Immature natural killer cell (primary cell): Measurements from ENCODE around the gene NEO1. TPM values are rescaled to one million over a fixed set of nuclear protein-coding genes. Genes with fewer than 3 reads are reported as not detected.

Experiments
- DNase-seq, 3 donors: peaks; one replicate each; pipeline ENCODE4 v3.0.0; 2022; ENCODE audit warnings: mixed read lengths in 1 of 3
- H3K27ac Mint-ChIP-seq, 6 donors: one replicate each; pipeline ENCODE4 v1.8.0; 2020; ENCODE audit warnings: mixed read lengths in 6 of 6, mild to moderate bottlenecking in 5 of 6, inconsistent platforms in 4 of 6, moderate library complexity in 3 of 6
- H3K27me3 Mint-ChIP-seq, 3 donors: one replicate each; pipeline ENCODE4 v1.8.0; 2020 to 2021; ENCODE audit warnings: low read depth in 3 of 3, mild to moderate bottlenecking in 3 of 3, mixed read lengths in 3 of 3, moderate library complexity in 3 of 3, inconsistent platforms in 1 of 3
- H3K36me3 Mint-ChIP-seq, 3 donors: one replicate each; pipeline ENCODE4 v1.8.0; 2020; ENCODE audit warnings: mixed read lengths in 3 of 3, inconsistent platforms in 2 of 3, mild to moderate bottlenecking in 2 of 3
- H3K4me1 Mint-ChIP-seq, 2 donors: one replicate each; pipeline ENCODE4 v1.8.0; 2020; ENCODE audit warnings: inconsistent platforms in 2 of 2, mild to moderate bottlenecking in 2 of 2, mixed read lengths in 2 of 2, moderate library complexity in 1 of 2
- H3K4me3 Mint-ChIP-seq, 5 donors: one replicate each; pipeline ENCODE4 v1.8.0; 2020; ENCODE audit warnings: mild to moderate bottlenecking in 5 of 5, mixed read lengths in 5 of 5, inconsistent platforms in 3 of 5, moderate library complexity in 3 of 5
- H3K9me3 Mint-ChIP-seq, 6 donors: one replicate each; pipeline ENCODE4 v1.8.0; 2020; ENCODE audit warnings: mild to moderate bottlenecking in 6 of 6, mixed read lengths in 6 of 6, inconsistent platforms in 4 of 6, moderate library complexity in 3 of 6
- polyA plus RNA-seq, 3 donors: library from polyadenylated mRNA; unstranded; fragments of 300-500 nt; fragmentation: Illumina TruSeq; gene quantifications; one replicate each; pipeline ENCODE4 v1.2.3, GENCODE V29; 2021

Gene NEO1
- polyA plus RNA-seq, 3 donors from 2014 or later: 2.2 to 6.0 (median 2.4) TPM

DNA sequence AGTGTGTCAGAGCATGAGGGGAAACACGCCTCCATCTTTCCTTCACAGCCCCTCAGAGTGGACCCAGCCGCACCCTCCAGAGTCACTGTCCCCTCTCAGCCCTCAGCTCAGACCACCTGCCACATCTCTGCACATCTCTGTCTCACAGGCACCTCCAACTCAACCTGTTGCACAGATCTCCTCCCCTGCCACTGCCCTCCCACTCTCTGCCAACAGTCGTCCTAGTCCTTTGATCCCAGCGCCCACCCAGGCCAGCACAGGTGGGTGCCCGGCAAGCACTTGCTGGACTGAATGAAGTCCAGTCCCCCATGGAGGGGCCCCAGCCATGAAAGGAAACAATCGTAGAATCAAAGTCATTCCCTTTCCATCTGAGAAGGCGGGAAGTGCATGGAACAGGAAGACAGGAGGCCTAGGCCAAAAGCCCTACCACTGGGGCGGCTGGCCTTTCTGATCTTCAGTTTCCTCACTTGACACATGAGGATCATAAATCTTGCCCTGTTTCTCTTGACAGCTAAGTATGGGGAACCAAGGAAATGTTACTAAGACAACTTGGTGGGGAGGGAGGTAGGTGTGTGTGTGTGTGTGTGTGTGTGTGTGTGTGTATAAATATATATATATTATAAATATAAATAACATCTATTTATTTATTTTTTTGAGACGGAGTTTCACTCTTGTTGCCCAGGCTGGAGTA lies 288.4 kb downstream of the NEO1 start:
- H3K9me3 Mint-ChIP-seq: no peaks in the 10 kb centered on the region

GRCh38 chr15:73341886-73342600 lies 289.8 kb downstream of the NEO1 start:
- Mint-ChIP-seq H3K36me3 (no peaks in the 10 kb centered on the region), H3K4me3 (no peak overlapping the region), H3K9me3 (no peaks in the 10 kb centered on the region), H3K27ac (no peak overlapping the region), H3K27me3 (peaks cover 0 to 3% (median 0%) of the 10 kb centered on the region in 3 donors), H3K4me1 (no peaks in the 10 kb centered on the region)
- no peak for DNase-seq

More for the DNA sequence above, 288.4 kb downstream of the NEO1 start:
- no peaks in the 10 kb centered on the region for H3K4me1 Mint-ChIP-seq
- DNase-seq: no peak
- H3K27me3 Mint-ChIP-seq: peaks cover 0 to 8% (median 0%) of the 10 kb centered on the region in 3 donors
- H3K4me3 Mint-ChIP-seq: no peak overlapping the region
- no peaks in the 10 kb centered on the region for H3K36me3 Mint-ChIP-seq
- no peak overlapping the region for H3K27ac Mint-ChIP-seq

- no peaks in the 10 kb centered on the region for H3K9me3 Mint-ChIP-seq
- H3K4me3 Mint-ChIP-seq: no peak overlapping the region
- no peaks in the 10 kb centered on the region for H3K4me1 Mint-ChIP-seq
- no peak for DNase-seq
- H3K27ac Mint-ChIP-seq: no peak overlapping the region
- no peaks in the 10 kb centered on the region for H3K36me3 Mint-ChIP-seq
- H3K27me3 Mint-ChIP-seq: peaks cover 0 to 3% (median 0%) of the 10 kb centered on the region in 3 donors
Observed at GRCh38 chr15:73344056-73344455, 291.8 kb downstream of the NEO1 start.

GRCh38 chr15:73345658-73346057 lies 293.4 kb downstream of the NEO1 start:
- H3K36me3 Mint-ChIP-seq: no peaks in the 10 kb centered on the region
- H3K9me3 Mint-ChIP-seq: no peaks in the 10 kb centered on the region
- no peak overlapping the region for H3K4me3 Mint-ChIP-seq
- no peak for DNase-seq
- H3K27me3 Mint-ChIP-seq: peaks cover 0 to 3% (median 0%) of the 10 kb centered on the region in 3 donors
- no peaks in the 10 kb centered on the region for H3K4me1 Mint-ChIP-seq
- H3K27ac Mint-ChIP-seq: no peak overlapping the region

GRCh38 chr15:73346735-73347312 lies 294.6 kb downstream of the NEO1 start:
- DNase-seq: peak; percentile 11 to 38 (median 14)
- Mint-ChIP-seq H3K36me3 (no peaks in the 10 kb centered on the region), H3K27ac (no peak overlapping the region), H3K4me1 (no peaks in the 10 kb centered on the region), H3K27me3 (peaks cover 0 to 3% (median 0%) of the 10 kb centered on the region in 3 donors), H3K9me3 (no peaks in the 10 kb centered on the region), H3K4me3 (no peak overlapping the region)

DNA sequence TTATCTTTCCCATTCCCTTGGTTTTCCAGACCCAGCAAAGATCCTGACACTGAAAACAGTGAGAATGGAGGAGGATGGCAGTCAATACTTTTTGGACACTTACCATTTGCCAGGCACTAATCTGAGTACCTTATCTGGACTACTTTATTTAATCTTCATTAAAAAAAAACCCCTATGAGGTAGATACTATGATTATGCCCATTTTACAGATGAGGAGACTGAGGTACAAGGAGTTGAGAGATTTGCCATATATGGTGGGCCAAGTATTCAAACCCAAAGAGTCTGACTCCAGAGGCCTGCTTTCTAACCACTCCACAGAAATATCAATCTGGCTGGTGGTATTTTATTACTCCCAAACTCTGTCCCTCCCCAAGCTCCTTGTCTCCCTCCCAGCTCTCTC lies 296.9 kb downstream of the NEO1 start:
- no peak overlapping the region for H3K27ac Mint-ChIP-seq
- no peaks in the 10 kb centered on the region for H3K9me3 Mint-ChIP-seq
- no peak overlapping the region for H3K4me3 Mint-ChIP-seq
- no peaks in the 10 kb centered on the region for H3K36me3 Mint-ChIP-seq
- no peaks in the 10 kb centered on the region for H3K27me3 Mint-ChIP-seq
- no peaks in the 10 kb centered on the region for H3K4me1 Mint-ChIP-seq
- no peak for DNase-seq

GRCh38 chr15:73352082-73352481 lies 299.8 kb downstream of the NEO1 start:
- Mint-ChIP-seq H3K36me3 (no peaks in the 10 kb centered on the region), H3K4me3 (no peak overlapping the region), H3K4me1 (no peaks in the 10 kb centered on the region), H3K27me3 (peaks cover 0 to 3% (median 0%) of the 10 kb centered on the region in 3 donors), H3K9me3 (no peaks in the 10 kb centered on the region), H3K27ac (no peak overlapping the region)
- no peak for DNase-seq

DNA sequence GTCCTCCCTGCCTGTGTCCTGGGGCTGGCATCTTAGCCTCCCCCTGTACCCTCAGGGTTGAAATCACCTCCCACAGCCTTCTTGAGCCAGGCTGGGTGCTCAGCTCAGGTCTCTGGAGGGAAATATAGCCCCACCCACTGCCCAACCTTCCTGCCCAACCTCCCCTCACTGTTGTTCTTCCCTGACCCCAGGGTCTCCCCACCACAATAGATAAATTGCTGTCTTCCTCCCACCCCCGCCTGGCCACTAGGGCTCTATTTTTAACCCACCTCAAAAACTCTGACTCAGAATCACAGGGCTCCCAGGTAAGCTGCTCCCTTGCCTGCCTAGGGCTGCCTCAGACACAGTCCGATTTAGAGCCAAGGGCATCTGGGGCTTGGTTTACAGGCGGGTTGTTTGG lies 301.5 kb downstream of the NEO1 start:
- DNase-seq: no peak
- no peak overlapping the region for H3K27ac Mint-ChIP-seq
- no peaks in the 10 kb centered on the region for H3K9me3 Mint-ChIP-seq
- no peaks in the 10 kb centered on the region for H3K36me3 Mint-ChIP-seq
- peaks cover 0 to 5% (median 0%) of the 10 kb centered on the region in 3 donors for H3K27me3 Mint-ChIP-seq
- H3K4me3 Mint-ChIP-seq: no peak overlapping the region
- no peaks in the 10 kb centered on the region for H3K4me1 Mint-ChIP-seq

GRCh38 chr15:73354241-73354640 lies 302.0 kb downstream of the NEO1 start:
- DNase-seq: no peak
- Mint-ChIP-seq H3K27ac (no peak overlapping the region), H3K36me3 (no peaks in the 10 kb centered on the region), H3K9me3 (no peaks in the 10 kb centered on the region), H3K4me1 (no peaks in the 10 kb centered on the region), H3K4me3 (no peak overlapping the region), H3K27me3 (peaks cover 0 to 5% (median 0%) of the 10 kb centered on the region in 3 donors)
